Liver (tissue), 3 donors: Measurements from ENCODE around the gene CMTM7.

ENCODE experiments used
- ATF3 ChIP-seq: IDR thresholded peaks from 2 replicates; pipeline ENCODE4 v1.6.1; 2016; ENCODE audit warnings: antibody characterized with exemption
- GABPA ChIP-seq, 2 donors: IDR thresholded peaks in 1 of 2; conservative IDR thresholded peaks in 1 of 2; 2 replicates each; pipeline ENCODE4 v1.6.1; 2016; ENCODE audit warnings: antibody characterized with exemption in 2 of 2, mild to moderate bottlenecking in 1 of 2, moderate library complexity in 1 of 2
- NR2F2 ChIP-seq: IDR thresholded peaks from 2 replicates; pipeline ENCODE4 v1.6.1; 2016; ENCODE audit warnings: antibody characterized with exemption
- REST ChIP-seq: IDR thresholded peaks from 2 replicates; pipeline ENCODE4 v1.6.1; 2016; ENCODE audit warnings: antibody characterized with exemption, mild to moderate bottlenecking
- RXRA ChIP-seq, 2 donors: IDR thresholded peaks; 2 replicates each; pipeline ENCODE4 v1.6.1; 2017 to 2018; ENCODE audit warnings: antibody characterized with exemption in 2 of 2, mild to moderate bottlenecking in 1 of 2
- YY1 ChIP-seq: IDR thresholded peaks from 2 replicates; pipeline ENCODE4 v1.6.1; 2016; ENCODE audit warnings: antibody characterized with exemption, mild to moderate bottlenecking
- TF ChIP-seq, protein P1 (sequence below): fragments of 150-350 bp; IDR thresholded peaks from 2 replicates; pipeline ENCODE4 v1.5.1; 2017; ENCODE audit warnings: improper control_type of control experiment, low read depth, low read length; ENCODE audit not compliant: missing input control
- donor health status: healthy.
- donor health status: healthy.

- TF ChIP-seq ATF3 (no peak), RXRA (IDR thresholded peaks at IDR 0.05) (no peak), GABPA (IDR thresholded peaks at IDR 0.05 in 1 of 2, conservative IDR thresholded peaks at IDR 0.05 in 1 of 2) (no peak), YY1 (no peak), REST (no peak), NR2F2 (no peak)
- TF ChIP-seq, protein P1, sequence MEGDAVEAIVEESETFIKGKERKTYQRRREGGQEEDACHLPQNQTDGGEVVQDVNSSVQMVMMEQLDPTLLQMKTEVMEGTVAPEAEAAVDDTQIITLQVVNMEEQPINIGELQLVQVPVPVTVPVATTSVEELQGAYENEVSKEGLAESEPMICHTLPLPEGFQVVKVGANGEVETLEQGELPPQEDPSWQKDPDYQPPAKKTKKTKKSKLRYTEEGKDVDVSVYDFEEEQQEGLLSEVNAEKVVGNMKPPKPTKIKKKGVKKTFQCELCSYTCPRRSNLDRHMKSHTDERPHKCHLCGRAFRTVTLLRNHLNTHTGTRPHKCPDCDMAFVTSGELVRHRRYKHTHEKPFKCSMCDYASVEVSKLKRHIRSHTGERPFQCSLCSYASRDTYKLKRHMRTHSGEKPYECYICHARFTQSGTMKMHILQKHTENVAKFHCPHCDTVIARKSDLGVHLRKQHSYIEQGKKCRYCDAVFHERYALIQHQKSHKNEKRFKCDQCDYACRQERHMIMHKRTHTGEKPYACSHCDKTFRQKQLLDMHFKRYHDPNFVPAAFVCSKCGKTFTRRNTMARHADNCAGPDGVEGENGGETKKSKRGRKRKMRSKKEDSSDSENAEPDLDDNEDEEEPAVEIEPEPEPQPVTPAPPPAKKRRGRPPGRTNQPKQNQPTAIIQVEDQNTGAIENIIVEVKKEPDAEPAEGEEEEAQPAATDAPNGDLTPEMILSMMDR: no peak
These were observed 8.4 kb upstream of the CMTM7 start for GRCh38 chr3:32383136-32383711.
